Stimulated activated CD4-positive, alpha-beta T cell treated with anti-CD3 and anti-CD28 coated beads, Interleukin-4, amount 100 ng/mL, for 48 hours (primary cell): ENCODE measurements around the gene FGD6.
A peak's percentile ranks its signal among the peaks of the same experiment; 100 is the strongest.
"Not testable (repeated sequence)": the region's sequence is repeated elsewhere in the genome, so short reads cannot be mapped to it uniquely, and the experiment has no call there.

ENCODE experiments used
- DNase-seq, 2 donors: peaks; one replicate each; pipeline ENCODE4 v3.0.0-alpha.2; 2020; ENCODE audit warnings: low read depth in 2 of 2

Gene FGD6

DNA sequence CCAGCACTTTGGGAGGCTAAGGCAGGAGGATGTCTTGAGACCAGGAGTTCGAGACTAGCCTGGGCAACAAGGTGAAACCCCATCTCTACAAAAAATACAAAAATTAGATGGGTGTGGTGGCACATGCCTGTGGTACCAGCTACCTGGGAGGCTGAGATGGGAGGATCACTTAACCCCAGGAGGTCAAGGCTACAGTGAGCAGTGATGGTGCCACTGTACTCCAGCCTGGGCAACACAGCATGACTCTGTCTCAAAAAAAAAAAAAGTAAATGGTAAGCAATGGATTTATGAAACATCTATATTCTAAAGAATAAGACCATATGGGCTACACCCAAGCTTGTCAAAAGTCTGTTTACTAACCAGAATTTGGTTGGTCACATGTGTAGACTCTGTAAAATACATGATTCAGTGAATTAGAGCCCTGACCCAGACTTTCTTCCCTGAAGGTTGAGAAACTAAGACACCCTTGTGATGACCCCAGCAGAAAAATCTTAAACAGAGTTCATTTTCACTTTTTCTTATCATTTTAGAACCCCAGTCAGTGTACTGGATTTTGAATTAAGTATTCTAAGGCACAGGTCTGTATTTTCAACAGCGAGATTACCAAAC is 12.1 kb downstream of the FGD6 start:
- DNase-seq = no peak

DNA sequence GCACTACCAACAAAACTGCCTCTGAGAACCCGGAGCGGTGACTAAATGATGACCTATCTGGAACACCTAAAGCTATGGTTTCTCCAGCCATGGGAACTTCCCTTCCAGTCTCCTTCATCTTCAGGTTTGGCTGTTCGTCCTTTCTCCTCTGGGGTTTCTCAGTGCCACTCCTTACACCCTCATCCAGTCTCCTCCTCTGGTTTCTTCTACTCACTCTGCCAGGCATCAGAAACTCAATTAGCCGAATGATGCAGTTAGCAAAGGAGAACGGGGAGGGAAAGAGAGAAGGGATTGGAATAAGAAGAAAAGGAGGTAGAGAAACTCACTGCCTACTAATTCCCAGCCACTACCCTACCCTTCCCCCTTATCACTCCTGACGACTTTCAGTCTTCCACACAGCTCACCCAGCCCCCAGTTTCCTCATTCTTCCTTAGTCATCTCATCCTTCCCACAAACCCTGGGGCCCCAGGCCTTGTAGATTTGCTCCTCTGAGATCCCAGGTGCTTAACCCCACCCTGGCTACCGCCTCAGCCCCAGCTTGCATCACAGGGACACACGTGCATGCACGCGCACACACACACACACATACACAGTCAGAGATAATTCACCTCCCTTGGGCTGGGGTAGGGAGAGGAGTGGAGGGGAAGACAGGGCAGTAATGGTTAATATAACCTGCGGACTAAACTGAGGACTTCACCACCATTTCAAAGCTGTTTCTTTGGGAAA is 13.0 kb downstream of the FGD6 start:
- DNase-seq = no peak

DNA sequence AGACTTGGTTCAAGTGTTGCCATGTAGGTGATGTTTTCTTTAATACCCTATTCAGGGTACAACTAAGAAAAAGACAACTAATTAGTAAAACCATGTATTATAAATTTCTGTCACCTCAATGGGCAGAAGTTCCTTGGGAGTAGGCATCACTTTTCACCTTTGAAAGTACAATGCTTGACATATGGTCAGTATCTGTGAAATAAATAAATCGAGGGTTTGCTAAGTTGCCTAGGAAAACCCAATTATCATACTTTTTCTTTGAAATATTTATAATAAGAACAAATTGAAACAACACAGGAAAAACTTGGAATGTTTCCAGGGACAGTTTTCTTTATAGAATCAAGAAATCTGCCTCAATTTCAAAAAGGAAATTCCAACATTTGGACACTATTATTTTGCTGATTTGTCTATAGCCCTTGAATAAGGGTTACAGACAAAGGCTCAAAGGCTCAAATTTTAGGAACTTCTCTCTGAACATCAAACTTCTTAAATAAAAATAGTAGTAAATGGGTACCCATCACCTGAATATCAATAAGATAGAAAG is 13.7 kb downstream of the FGD6 start:
- DNase-seq = no peak

DNA sequence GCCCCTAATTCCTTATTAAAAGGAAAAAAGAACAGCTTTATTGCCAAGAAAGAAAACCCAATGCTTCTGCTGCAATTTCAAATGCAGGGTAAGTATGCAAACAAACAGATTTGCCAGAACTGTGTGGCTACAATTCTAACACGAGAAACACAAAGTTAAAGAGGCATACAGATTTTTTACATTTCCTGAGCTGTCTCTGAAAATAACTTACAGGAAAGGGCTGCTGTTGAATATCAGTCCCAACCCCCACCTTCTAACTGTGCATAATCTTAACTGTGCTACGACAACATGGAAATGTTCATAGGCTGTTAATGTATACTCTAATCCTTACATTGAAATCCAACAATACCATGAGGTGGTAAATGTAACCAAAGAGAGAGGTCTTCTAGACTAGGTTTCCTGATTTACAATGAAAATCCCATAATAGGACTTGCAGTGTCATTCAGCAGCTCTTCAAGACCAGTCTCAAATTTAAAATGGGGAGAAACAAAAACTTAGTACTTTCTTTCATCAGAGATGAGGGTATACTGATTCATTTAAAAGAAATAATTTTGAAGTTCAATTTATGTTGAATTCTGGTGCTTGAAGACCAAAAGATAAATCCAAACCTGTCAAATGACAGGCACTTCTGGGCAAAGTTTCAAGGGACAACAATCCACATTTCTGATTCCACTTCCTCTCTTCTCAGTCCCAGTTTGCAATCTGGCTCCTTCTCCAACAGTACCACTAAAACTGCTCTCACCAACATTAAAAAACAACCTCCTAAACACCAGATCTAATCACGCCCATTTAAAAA is 14.4 kb downstream of the FGD6 start:
- DNase-seq = no peak

DNA sequence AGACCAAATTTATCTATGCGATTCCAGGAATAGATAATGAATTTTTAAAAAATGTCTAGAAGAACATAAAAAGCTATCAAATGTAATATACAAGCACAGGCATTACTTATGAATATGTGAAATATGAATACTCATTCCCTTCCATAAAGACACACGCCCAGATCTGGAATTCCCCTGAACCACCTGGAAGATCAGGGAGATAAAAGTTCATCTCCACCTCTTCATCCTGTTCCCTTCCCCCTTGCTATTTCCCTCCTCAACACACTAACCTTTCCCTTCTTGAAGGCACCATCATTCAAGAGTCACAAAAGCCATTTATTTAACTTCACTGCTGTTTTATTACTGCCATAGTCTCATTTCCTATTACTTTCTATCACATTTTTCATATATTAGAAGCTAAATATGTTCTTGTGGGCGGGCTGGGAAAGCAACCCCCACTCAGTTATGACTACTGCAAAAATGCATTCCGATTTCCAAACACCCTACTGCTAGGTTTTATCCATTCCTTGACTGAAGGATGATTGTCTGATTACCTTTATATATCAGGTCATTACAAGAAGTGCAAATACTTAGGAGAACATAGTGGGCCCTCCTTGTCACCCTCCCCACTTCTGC is 16.1 kb downstream of the FGD6 start:
- no peak for DNase-seq

DNA sequence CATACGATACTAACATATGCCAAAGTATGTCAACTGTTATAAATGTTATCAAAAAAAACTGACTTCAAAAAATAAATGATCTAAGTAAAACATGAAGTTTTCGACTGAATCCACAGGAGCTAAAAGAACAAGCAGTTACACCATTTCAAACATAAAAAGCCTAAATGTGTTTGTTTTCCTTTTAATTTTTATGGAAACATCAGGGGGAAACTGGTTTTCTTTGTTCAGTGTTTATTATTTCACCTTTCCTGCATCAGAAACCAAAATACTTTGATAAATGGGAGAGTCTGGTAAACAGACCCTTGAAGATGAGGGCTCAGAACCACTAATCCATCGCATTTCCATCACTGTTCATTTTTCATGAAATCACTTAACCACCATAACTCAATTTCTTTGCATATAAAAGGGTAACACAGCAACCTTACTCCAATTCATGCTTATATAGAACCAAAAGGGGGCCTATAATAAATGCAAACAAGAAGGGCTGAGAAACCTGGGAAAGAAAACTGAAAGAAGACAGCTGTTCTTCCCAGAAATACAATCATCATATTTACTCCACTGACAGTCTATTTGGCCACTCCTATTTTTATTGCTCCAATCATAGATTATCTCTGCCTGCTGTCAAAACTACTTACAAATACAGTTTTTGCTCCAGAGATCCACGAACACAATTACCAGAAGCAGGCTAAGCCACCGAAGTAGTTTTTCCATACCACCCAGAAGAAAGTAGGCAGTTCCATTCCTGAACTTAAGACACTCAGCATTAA is 17.0 kb downstream of the FGD6 start:
- no peak for DNase-seq

DNA sequence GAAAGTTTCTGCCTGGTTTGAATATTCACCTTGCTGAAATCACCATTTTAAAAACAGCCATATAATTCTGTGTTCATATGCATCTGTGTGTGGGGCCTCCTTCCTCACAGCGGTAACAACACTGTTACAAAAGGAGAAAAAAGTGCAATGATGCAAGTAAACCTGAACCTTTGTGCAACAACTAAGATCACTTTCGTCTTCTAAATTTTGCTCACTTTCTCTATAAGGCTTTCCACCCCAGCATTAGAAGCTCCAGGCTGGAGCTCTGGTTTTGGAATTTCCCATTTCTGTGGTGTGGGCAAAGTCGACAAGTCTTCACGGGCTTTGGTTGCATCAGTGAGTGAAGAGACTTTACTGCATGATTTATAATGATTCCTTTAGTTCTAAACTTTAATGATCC is 18.4 kb downstream of the FGD6 start:
- no peak for DNase-seq

DNA sequence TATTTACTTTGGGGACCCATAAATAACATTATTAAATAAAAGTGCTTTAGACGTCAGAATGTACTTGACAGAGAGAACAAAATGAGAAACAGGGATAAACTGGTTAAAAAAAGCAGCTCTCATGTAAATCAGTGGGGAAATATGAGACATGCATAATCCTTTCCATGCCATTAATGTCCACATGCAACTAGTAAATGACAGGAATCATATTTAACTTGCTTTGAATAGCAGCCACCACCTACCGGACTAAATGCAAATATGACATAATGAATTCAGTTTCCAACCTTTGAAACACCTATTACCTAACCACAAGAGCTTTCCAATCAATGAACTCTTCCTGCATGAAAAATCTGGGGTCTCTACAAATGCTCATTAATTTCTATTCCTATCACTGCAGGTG is 19.6 kb downstream of the FGD6 start:
- DNase-seq = no peak

DNA sequence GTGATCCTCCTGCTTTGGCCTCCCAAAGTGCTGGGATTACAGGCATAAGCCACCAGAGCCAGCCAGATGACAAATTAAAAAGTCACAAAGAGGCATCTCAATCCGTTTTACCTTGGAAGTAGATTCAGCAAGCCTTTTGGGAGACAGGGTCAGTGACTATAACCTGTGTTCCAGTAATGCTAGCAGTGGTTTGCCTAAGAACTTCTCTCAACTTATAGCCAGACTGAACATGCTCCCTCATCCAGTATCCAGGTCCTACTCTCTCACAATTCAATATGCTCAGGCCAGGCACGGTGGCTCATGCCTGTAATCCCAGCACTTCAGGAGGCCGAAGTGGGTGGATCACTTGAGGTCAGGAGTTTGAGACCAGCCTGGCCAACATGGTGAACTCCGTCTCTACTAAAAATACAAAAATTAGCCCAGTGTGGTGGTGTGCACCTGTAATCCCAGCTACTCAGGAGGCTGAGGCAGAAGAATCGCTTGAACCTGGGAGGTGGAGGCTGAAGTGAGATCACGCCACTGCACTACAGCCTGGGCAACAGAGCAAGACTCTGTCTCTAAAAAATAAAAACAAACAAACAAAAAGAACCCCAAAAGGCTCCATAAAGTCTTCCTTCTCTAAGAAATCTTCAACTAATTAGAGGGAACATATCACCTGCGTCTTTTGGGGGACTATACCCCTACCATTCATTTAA is 20.2 kb downstream of the FGD6 start:
- not testable (repeated sequence) for DNase-seq

DNA sequence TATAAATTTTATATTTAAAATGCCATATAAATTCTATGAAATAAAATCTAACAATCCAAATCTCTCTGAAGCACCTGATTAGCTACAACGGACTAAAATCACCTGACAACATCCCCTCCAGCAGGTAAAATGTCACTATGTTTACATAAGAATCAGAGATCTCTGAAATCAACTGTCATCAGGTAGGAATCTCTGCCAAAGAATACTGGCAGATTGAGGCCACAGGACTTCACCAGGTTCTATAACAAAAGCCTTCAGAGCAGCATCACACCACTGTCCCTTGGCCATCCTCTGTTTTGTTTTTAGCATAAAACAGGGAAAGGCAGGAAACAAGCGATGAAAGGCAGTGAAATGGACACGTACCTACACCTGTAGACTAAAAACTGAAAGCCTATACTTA is 22.1 kb downstream of the FGD6 start:
- DNase-seq = no peak

DNA sequence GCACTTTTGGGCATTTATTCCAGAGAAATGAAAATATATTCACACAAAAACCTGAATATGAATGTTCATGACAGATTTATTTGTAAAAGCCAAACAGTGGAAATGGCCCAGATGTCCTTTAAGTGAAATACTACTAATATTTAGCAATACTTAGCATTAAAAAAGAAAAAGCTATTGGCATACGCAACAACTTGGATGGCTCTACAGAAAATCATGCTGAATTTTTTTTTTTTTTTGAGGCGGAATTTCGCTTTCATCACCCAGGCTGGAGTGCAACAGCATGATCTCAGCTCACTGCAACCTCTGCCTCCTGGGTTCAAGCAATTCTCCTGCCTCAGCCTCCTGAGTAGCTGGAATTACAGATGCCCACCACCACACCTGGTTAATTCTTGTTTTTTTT is 24.1 kb downstream of the FGD6 start:
- DNase-seq = no peak

DNA sequence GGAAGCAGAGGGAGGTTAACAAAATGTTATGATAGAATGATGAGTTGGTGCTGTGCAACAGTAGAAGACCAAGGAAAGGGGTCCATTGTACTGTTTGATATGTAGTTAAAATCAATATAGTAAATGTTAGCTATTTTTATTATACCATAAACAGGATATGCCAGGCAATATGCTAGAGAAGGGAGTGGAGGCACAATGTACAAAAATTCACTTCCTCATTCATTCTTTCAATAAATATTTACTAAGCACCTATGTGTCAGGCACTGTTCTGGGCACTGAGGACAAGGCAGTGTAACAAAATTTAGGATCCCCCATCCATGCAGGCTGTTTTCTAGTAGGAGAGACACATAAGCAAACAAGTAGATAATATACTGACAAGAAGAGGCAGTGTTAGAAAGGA is 25.0 kb downstream of the FGD6 start:
- no peak for DNase-seq

DNA sequence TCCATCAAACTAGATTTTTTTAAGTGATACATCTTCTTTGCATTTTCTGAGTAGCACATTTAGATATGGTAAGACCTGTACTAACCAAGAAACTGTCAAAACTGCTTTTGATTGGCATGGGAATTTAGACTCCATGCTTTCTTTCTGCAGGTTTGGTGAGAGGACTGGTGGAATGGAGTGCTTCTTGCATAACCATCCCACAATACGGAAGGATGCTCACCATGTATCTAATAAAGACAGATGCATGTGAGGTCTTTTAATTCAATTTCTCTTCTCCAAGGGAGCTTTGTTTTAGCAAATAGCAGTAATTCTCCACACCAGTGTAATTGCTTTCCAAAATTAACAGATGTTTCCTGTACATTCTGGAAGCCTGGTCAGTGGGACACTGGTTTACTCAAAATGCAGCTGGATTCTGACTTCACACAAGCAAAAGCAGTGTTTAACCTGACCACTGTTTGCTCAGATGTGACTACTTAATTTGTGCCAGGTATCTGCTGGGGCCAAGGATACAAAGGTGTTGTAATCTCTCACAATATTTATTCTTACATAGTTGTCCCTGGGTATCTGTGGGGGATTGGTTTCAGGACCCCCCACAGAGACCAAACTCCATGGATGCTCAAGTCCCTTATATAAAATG is 26.1 kb downstream of the FGD6 start:
- no peak for DNase-seq

DNA sequence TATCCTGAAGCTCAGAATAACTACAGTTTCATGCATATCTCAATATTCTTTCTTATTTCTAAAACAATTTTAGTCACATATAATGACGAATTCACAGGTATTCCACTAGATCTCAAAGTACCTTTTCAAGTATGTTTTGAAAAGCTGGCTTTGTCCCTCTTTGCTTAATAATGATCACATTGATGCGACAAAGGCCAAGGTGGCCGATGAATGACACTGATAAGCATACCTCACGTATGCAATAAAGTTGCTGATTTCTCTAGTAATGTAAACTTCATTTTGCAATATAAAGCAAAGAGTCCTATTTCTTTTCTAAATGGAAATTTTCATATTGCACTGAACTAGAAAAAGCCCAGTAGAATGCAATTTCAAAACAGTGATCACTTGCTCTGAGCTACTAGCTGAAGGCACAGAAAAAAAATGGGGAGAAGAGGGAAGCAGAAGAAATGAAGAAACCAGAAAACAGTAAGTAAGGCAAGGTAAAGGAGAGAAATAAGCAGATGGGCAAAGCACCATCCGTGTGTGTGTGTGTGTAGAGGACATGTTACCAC is 29.3 kb downstream of the FGD6 start:
- DNase-seq = no peak

DNA sequence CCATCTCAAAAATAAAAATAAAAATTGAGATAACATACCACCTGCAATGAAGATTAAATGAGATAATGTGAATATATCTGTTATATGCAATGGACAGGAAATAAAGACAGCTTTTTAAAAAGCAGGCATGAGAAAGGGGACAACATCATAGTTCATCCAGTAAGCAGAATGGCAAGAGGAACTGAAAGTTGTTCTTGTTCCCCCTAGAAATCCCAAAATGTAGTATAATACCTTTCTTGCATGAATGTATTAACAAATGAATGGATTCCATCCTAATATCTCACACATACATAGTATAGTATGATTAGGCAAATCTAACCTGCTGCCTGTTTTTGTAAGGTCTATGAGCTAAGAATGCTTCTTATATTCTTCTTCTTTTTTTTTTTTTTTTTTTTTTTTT is 31.4 kb downstream of the FGD6 start:
- DNase-seq = no peak

DNA sequence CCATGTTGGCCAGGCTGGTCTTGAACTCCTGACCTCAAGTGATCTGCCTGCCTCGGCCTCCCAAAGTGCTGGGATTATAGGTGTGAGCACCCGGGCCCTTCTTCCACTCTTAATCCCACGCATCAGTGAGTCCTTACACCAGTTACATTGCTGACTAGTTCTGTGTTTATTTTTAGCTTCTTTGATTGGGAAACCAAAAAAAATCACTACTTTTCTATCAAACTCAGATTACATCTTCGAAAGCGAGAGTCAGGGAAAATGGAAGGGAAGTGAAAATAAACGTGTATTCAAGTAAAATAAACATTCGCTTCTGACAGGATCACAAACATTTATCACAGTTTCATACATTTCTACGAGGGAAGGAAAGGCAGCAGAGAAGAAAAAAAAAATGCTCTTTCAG is 32.2 kb downstream of the FGD6 start:
- DNase-seq = no peak

DNA sequence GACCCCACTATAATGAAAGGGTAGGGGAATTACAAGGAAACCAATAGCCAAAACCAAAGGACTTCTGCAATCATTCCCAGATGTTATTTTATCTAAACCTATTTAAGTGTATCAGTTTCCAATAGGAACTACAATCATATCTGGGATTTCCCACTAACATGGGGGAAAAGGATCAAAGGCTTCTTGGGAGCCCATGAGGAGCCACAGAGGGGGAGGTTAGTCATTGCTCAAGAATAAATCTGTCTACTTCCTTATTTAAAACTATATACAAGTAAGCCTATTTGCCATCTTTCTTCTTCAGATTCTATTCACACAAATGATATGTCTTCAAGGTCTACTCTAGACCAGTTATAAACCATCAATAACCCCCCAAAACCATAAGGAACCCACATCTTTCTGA is 33.1 kb downstream of the FGD6 start:
- DNase-seq = no peak

DNA sequence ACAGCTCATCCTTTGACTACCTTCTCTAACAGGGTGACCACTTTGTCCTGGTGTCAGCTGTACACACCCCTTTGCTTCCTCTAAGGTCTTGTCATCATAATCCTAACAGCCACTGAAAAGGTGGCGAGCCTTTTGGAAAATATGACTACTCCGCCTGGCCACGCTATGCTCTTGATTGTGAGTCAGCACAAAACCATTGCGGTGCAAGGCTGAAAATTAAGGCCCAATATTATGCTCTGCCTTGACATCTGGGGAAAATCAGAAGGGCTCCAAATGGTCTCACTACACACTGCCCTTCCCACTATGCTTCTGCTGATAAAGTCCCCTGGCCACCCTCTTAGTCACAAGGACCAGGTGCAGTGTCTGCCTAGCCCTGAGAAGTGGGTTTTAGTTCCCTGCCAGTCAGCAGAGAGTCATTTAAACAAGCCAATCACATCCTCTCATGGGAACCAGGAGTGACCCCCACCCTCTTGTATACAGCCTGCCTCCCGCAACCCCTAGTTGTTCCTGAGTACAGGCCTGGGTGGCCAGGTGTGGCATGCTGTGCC is 34.3 kb downstream of the FGD6 start:
- peak in 1 of 2 donors; percentile 4 for DNase-seq

DNA sequence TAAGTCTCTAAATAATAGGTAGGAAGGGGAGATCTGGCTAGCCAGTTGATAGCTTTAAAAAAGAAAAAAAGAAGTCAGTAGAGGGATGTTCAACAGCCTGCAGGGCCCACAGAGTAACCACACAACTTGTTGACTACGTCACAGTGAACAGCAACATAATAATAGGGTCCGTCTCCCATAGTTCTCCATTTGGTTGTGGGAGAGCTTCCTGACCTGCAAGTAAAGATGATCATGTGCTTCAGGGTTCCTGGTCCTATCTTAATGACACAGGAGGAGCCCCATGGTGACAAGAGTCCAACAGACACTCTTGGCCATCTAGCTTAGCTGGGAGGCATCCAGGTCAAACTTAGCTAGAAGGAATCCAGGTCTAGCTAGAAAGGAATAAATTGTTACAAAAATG is 36.2 kb downstream of the FGD6 start:
- DNase-seq = no peak

DNA sequence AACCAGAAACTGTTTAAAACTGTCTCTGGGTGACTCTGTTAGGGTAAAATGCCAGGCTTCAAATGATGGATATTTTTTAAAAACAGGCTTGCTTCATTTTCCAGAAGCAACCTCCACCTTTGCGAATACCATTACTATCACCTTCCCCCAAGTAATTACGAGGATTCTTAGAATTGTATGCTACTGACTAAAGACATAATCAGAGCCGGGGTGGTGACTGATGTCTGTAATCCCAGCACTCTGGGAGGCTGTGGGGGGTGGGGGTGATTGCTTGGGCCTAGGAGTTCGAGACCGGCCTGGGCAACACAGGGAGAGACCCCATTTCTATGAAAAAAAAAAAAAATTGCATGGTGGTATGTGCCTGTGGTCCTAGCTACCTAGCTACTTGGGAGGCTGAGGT is 38.3 kb downstream of the FGD6 start:
- no peak for DNase-seq
